ENCODE results near the gene MAN1C1. TPM values are rescaled to one million over a fixed set of nuclear protein-coding genes. Genes with fewer than 3 reads are reported as not detected.
"Not testable (repeated sequence)": the region's sequence is repeated elsewhere in the genome, so short reads cannot be mapped to it uniquely, and the experiment has no call there.

Gene MAN1C1
- total and polyA plus RNA-seq, 2 donors (not counting 1 experiment from before 2014, with no cell fraction given): 0.31 to 0.89 TPM

GRCh38 chr1:25661043-25661815 is 44.6 kb downstream of the MAN1C1 start:
- peaks cover 14% of the 10 kb centered on the region for H3K4me1 Mint-ChIP-seq
- Histone ChIP-seq H4K20me1 (ENCODE audit: control insufficient read depth, insufficient read depth, low read length, poor library complexity, severe bottlenecking) (no peaks in the 10 kb centered on the region), H3K9ac (ENCODE audit: low read length) (no peak overlapping the region), H3K27me3 (replicated peaks in 1 of 4; ENCODE audit: control extremely low read depth in 1 of 4, control insufficient read depth in 3 of 4, insufficient read depth in 4 of 4, low read length in 3 of 4) (peaks cover 0 to 4% (median 0%) of the 10 kb centered on the region in 4 experiments), H3K36me3 (replicated peaks in 1 of 2; ENCODE audit: control extremely low read depth in 1 of 2, control insufficient read depth in 1 of 2, extremely low read depth in 1 of 2, insufficient read depth in 2 of 2, low read length in 1 of 2) (no peaks in the 10 kb centered on the region), H3K9me3 (ENCODE audit: control extremely low read depth in 1 of 3, control insufficient read depth in 2 of 3, insufficient read depth in 1 of 3, low read length in 2 of 3) (no peaks in the 10 kb centered on the region), H3K4me3 (ENCODE audit: control extremely low read depth in 1 of 5, extremely low read depth in 1 of 5, insufficient read depth in 1 of 5, low read depth in 2 of 5, low read length in 4 of 5) (no peak overlapping the region), H3K79me2 (ENCODE audit: control insufficient read depth, insufficient read depth, low read length) (no peaks in the 10 kb centered on the region), H3K4me1 (ENCODE audit: control insufficient read depth in 2 of 2, insufficient read depth in 2 of 2, low read length in 2 of 2) (peaks cover 8 to 10% of the 10 kb centered on the region in 2 donors), H3K27ac (ENCODE audit: low read length in 2 of 2) (no peak overlapping the region), H2AFZ (ENCODE audit: insufficient read depth, low read depth, low read length, poor library complexity, severe bottlenecking) (no peak overlapping the region), H3K4me2 (replicated peaks; ENCODE audit: low read depth, low read length, poor library complexity, severe bottlenecking) (no peak overlapping the region)
- no peaks in the 10 kb centered on the region for H3K9me3 Mint-ChIP-seq (ENCODE audit: insufficient read depth)
- ATAC-seq (ENCODE audit: low read depth) (no peak), DNase-seq (no peak)
- intact Hi-C loops (cut with micrococcal nuclease): no loop called here
- POLR2A ChIA-PET: no interaction called here
- no peak for TF ChIP-seq EZH2 (IDR thresholded peaks at IDR 0.05; ENCODE audit: borderline replicate concordance, insufficient read depth, low read depth, low read length, poor library complexity, severe bottlenecking)
- TF ChIP-seq, protein P1, sequence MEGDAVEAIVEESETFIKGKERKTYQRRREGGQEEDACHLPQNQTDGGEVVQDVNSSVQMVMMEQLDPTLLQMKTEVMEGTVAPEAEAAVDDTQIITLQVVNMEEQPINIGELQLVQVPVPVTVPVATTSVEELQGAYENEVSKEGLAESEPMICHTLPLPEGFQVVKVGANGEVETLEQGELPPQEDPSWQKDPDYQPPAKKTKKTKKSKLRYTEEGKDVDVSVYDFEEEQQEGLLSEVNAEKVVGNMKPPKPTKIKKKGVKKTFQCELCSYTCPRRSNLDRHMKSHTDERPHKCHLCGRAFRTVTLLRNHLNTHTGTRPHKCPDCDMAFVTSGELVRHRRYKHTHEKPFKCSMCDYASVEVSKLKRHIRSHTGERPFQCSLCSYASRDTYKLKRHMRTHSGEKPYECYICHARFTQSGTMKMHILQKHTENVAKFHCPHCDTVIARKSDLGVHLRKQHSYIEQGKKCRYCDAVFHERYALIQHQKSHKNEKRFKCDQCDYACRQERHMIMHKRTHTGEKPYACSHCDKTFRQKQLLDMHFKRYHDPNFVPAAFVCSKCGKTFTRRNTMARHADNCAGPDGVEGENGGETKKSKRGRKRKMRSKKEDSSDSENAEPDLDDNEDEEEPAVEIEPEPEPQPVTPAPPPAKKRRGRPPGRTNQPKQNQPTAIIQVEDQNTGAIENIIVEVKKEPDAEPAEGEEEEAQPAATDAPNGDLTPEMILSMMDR (IDR thresholded peaks at IDR 0.05): no peak
- CTCF ChIA-PET: no interaction called here
- no peak overlapping the region for H3K27ac Mint-ChIP-seq
- 60% methylated on average over 2 of the region's 8 CpGs for WGBS (ENCODE audit: insufficient coverage)
- H3K27me3 Mint-ChIP-seq: peaks cover 14% of the 10 kb centered on the region
- H3K4me3 Mint-ChIP-seq: no peak overlapping the region

- Histone ChIP-seq H3K9ac (ENCODE audit: low read length) (no peak overlapping the region), H3K4me3 (ENCODE audit: control extremely low read depth in 1 of 5, extremely low read depth in 1 of 5, insufficient read depth in 1 of 5, low read depth in 2 of 5, low read length in 4 of 5) (no peak overlapping the region), H3K36me3 (replicated peaks in 1 of 2; ENCODE audit: control extremely low read depth in 1 of 2, control insufficient read depth in 1 of 2, extremely low read depth in 1 of 2, insufficient read depth in 2 of 2, low read length in 1 of 2) (no peaks in the 10 kb centered on the region), H3K27ac (ENCODE audit: low read length in 2 of 2) (no peak overlapping the region), H2AFZ (ENCODE audit: insufficient read depth, low read depth, low read length, poor library complexity, severe bottlenecking) (no peak overlapping the region), H3K27me3 (replicated peaks in 1 of 4; ENCODE audit: control extremely low read depth in 1 of 4, control insufficient read depth in 3 of 4, insufficient read depth in 4 of 4, low read length in 3 of 4) (peaks cover 0 to 4% (median 0%) of the 10 kb centered on the region in 4 experiments), H3K4me1 (ENCODE audit: control insufficient read depth in 2 of 2, insufficient read depth in 2 of 2, low read length in 2 of 2) (peaks cover 7 to 10% of the 10 kb centered on the region in 2 donors), H4K20me1 (ENCODE audit: control insufficient read depth, insufficient read depth, low read length, poor library complexity, severe bottlenecking) (no peaks in the 10 kb centered on the region), H3K9me3 (ENCODE audit: control extremely low read depth in 1 of 3, control insufficient read depth in 2 of 3, insufficient read depth in 1 of 3, low read length in 2 of 3) (no peaks in the 10 kb centered on the region), H3K79me2 (ENCODE audit: control insufficient read depth, insufficient read depth, low read length) (no peaks in the 10 kb centered on the region), H3K4me2 (replicated peaks; ENCODE audit: low read depth, low read length, poor library complexity, severe bottlenecking) (no peak overlapping the region)
- H3K4me1 Mint-ChIP-seq: peaks cover 13% of the 10 kb centered on the region
- H3K4me3 Mint-ChIP-seq: no peak overlapping the region
- no peak for ATAC-seq (ENCODE audit: low read depth)
- no peak for DNase-seq
- H3K27me3 Mint-ChIP-seq: peaks cover 14% of the 10 kb centered on the region
- POLR2A ChIA-PET: no interaction called here
- H3K9me3 Mint-ChIP-seq (ENCODE audit: insufficient read depth): no peaks in the 10 kb centered on the region
- CTCF ChIA-PET: no interaction called here
- TF ChIP-seq, protein P1 (IDR thresholded peaks at IDR 0.05): no peak
- no peak for TF ChIP-seq EZH2 (IDR thresholded peaks at IDR 0.05; ENCODE audit: borderline replicate concordance, insufficient read depth, low read depth, low read length, poor library complexity, severe bottlenecking)
- no peak overlapping the region for H3K27ac Mint-ChIP-seq
- intact Hi-C loops (cut with micrococcal nuclease): no loop called here
- WGBS (ENCODE audit: insufficient coverage): 89% methylated on average over 2 of the region's 2 CpGs
Measured at GRCh38 chr1:25662061-25662460, 45.5 kb downstream of the MAN1C1 start.

DNA sequence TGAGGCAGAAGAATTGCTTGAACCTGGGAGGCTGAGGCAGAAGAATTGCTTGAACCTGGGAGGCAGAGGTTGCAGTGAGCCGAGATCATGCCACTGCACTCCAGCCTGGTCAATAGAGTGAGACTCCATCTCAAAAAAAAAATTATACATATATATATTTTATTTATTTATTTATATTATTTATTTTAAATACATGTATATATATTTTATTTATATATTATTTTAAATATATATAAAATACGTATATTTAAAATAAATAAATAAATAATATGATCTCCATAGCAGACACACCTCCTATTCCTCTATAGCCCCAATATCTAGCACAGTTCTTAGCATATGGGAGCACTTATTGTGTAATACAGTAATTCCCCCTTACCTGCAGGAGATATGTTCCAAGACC is 46.4 kb downstream of the MAN1C1 start:
- H3K4me1 Mint-ChIP-seq; H3K9ac ChIP-seq (ENCODE audit: low read length); H3K36me3 ChIP-seq (replicated peaks in 1 of 2; ENCODE audit: control extremely low read depth in 1 of 2, control insufficient read depth in 1 of 2, extremely low read depth in 1 of 2, insufficient read depth in 2 of 2, low read length in 1 of 2); H3K4me3 Mint-ChIP-seq; POLR2A ChIA-PET; H3K4me3 ChIP-seq (ENCODE audit: control extremely low read depth in 1 of 5, extremely low read depth in 1 of 5, insufficient read depth in 1 of 5, low read depth in 2 of 5, low read length in 4 of 5); H3K27ac Mint-ChIP-seq; H2AFZ ChIP-seq (ENCODE audit: insufficient read depth, low read depth, low read length, poor library complexity, severe bottlenecking); ATAC-seq (ENCODE audit: low read depth); H4K20me1 ChIP-seq (ENCODE audit: control insufficient read depth, insufficient read depth, low read length, poor library complexity, severe bottlenecking); H3K4me2 ChIP-seq (replicated peaks; ENCODE audit: low read depth, low read length, poor library complexity, severe bottlenecking); intact Hi-C loops (cut with micrococcal nuclease); H3K9me3 ChIP-seq (ENCODE audit: control extremely low read depth in 1 of 3, control insufficient read depth in 2 of 3, insufficient read depth in 1 of 3, low read length in 2 of 3); H3K4me1 ChIP-seq (ENCODE audit: control insufficient read depth in 2 of 2, insufficient read depth in 2 of 2, low read length in 2 of 2); CTCF ChIA-PET; H3K9me3 Mint-ChIP-seq (ENCODE audit: insufficient read depth); DNase-seq; H3K27me3 ChIP-seq (replicated peaks in 1 of 4; ENCODE audit: control extremely low read depth in 1 of 4, control insufficient read depth in 3 of 4, insufficient read depth in 4 of 4, low read length in 3 of 4); H3K79me2 ChIP-seq (ENCODE audit: control insufficient read depth, insufficient read depth, low read length); H3K27ac ChIP-seq (ENCODE audit: low read length in 2 of 2): not testable (repeated sequence)
- H3K27me3 Mint-ChIP-seq: peaks cover 14% of the 10 kb centered on the region
- no CpG with 5 or more reads among the region's 2 CpGs for WGBS (ENCODE audit: insufficient coverage)
